ENCODE measurements around the gene STAT5A.
"Not testable (repeated sequence)": the region's sequence is repeated elsewhere in the genome, so short reads cannot be mapped to it uniquely, and the experiment has no call there.

The STAT5A gene

DNA sequence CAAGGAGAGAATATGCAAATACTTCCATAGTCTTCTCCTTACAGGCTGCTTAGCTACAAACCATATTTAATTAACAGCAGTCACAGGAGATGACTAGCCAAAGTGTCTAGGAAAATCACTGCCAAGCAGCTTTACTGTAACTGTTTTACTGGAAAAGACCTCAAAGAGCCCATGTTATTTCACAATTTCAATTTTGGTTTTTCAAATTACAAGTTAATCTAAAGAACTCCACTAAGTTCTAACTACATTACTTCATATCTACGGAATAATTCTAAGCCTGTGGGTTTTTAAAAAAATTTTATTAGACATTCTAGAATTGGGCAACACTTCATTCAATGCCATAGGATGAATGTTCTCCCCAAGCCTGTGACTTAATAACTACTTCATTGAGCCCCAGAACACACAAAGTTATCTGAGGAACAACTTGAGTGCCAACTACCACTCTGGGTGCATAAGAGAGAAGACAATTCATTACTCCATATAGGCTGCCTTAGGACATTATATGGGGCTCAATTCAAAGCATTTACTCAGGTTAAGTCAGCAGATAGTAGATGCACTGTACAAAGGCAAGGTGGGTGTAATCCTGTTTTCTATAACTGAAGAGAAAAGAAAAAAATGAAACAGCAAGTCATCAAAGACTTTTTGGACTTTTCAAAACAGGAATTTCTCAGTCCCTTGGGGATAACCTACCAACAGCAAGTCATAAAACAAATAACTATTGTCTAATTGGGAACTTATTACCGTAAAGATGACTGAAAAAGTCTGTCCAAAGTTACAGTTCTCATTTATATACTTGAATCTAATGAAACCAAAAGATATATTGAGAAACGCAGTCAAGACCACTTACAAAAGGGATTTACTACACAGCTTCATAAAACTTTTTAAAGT, 66.9 kb downstream of the STAT5A start:
- no peak overlapping the region for H3K9ac ChIP-seq (ENCODE audit: low read depth, low read length)
- no peaks in the 10 kb centered on the region for H3K9me3 ChIP-seq (ENCODE audit: control insufficient read depth, insufficient read depth, low read length)
- no peaks in the 10 kb centered on the region for H3K27me3 ChIP-seq (ENCODE audit: control insufficient read depth, insufficient read depth, low read length)
- no peak overlapping the region for H3K4me3 ChIP-seq (ENCODE audit: low read depth, low read length)
- no peak overlapping the region for H3K27ac ChIP-seq (ENCODE audit: low read depth, low read length)
- no peaks in the 10 kb centered on the region for H3K36me3 ChIP-seq (ENCODE audit: control insufficient read depth, insufficient read depth, low read length)
- H3K4me1 ChIP-seq (ENCODE audit: control insufficient read depth, insufficient read depth, low read length) = no peaks in the 10 kb centered on the region; the same call in 1 of the 2 replicates

DNA sequence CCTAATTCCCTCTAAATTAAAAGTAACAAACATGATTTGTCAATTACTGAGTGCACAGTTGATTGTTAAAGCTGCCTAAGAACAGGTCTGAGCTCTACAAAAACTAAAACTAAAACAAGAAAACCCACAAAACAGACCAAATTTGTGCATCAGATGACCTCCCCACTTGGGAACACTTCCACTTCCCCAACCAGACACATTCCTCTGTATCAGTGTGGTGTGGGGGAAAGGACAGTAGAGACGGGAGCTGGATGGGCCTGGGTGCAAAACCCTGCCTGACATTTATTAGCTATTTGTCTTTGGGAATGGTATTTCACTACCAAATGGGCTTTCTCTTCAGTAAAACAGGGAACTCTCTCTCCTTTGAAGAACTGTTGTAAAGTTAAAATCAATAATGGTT, 70.1 kb downstream of the STAT5A start:
- Histone ChIP-seq H3K9me3 (ENCODE audit: control insufficient read depth, insufficient read depth, low read length) (no peaks in the 10 kb centered on the region), H3K27me3 (ENCODE audit: control insufficient read depth, insufficient read depth, low read length) (no peaks in the 10 kb centered on the region), H3K9ac (ENCODE audit: low read depth, low read length) (no peak overlapping the region), H3K27ac (ENCODE audit: low read depth, low read length) (no peak overlapping the region), H3K4me3 (ENCODE audit: low read depth, low read length) (no peak overlapping the region), H3K36me3 (ENCODE audit: control insufficient read depth, insufficient read depth, low read length) (no peaks in the 10 kb centered on the region), H3K4me1 (ENCODE audit: control insufficient read depth, insufficient read depth, low read length) (peaks cover 22% of the 10 kb centered on the region)

DNA sequence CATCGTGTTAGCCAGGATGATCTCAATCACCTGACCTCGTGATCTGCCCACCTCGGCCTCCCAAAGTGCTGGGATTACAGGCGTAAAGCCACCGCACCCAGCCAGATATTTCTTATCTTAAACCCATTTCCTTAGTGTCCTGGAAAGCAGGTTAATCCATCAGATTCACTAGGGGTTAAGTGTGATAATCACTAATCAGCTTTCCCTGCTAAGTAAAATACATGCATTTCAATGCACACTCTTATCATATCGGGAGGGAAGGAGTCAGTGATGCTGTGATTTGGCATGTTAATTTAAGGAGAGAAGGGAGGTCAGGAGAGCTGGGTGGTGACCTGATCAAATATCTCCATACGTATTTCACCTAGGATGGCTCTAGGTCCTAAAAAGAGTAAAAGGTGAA, 70.8 kb downstream of the STAT5A start:
- no peaks in the 10 kb centered on the region for H3K27me3 ChIP-seq (ENCODE audit: control insufficient read depth, insufficient read depth, low read length)
- no peak overlapping the region for H3K9ac ChIP-seq (ENCODE audit: low read depth, low read length)
- H3K36me3 ChIP-seq (ENCODE audit: control insufficient read depth, insufficient read depth, low read length) = no peaks in the 10 kb centered on the region
- H3K4me3 ChIP-seq (ENCODE audit: low read depth, low read length) = no peak overlapping the region
- H3K4me1 ChIP-seq (ENCODE audit: control insufficient read depth, insufficient read depth, low read length) = peaks cover 22% of the 10 kb centered on the region
- no peaks in the 10 kb centered on the region for H3K9me3 ChIP-seq (ENCODE audit: control insufficient read depth, insufficient read depth, low read length)
- no peak overlapping the region for H3K27ac ChIP-seq (ENCODE audit: low read depth, low read length)

DNA sequence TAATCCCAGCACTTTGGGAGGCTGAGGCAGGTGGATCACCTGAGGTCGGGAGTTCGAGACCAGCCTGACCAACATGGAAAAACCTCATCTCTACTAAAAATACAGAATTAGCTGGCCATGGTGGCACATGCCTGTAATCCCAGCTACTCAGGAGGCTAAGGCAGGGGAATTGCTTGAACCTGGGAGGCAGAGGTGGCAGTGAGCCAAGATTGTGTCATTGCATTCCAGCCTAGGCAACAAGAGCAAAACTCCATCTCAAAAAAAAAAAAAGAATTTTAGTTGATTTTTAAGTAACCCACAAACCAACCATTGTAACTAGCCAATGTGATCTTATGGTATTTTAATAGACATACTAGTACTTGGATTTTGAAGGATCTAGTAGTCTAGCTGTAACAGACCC, 72.1 kb downstream of the STAT5A start:
- not testable (repeated sequence) for H3K9ac ChIP-seq (ENCODE audit: low read depth, low read length); H3K27me3 ChIP-seq (ENCODE audit: control insufficient read depth, insufficient read depth, low read length); H3K36me3 ChIP-seq (ENCODE audit: control insufficient read depth, insufficient read depth, low read length); H3K27ac ChIP-seq (ENCODE audit: low read depth, low read length); H3K4me3 ChIP-seq (ENCODE audit: low read depth, low read length); H3K9me3 ChIP-seq (ENCODE audit: control insufficient read depth, insufficient read depth, low read length)
- H3K4me1 ChIP-seq (ENCODE audit: control insufficient read depth, insufficient read depth, low read length) = peaks cover 22% of the 10 kb centered on the region
